GM19351 (cell line): Measurements from ENCODE around the gene PRIMPOL.

Source experiments
- ATAC-seq: cut with Tn5 transposase; IDR thresholded peaks from one replicate; pipeline ENCODE4 v1.9.1; 2021; ENCODE audit warnings: mild to moderate bottlenecking, moderate library complexity; ENCODE audit not compliant: unreplicated experiment

PRIMPOL gene

GRCh38 chr4:184664445-184665210, 15.1 kb downstream of the PRIMPOL start:
- ATAC-seq: no peak

GRCh38 chr4:184666670-184667069, 17.1 kb downstream of the PRIMPOL start:
- ATAC-seq: no peak

GRCh38 chr4:184668096-184668495, 18.6 kb downstream of the PRIMPOL start:
- ATAC-seq: no peak

GRCh38 chr4:184668511-184669114, 19.1 kb downstream of the PRIMPOL start:
- no peak for ATAC-seq

- no peak for ATAC-seq
Observed at GRCh38 chr4:184669251-184669650, 19.7 kb downstream of the PRIMPOL start.

- no peak for ATAC-seq
Observed at GRCh38 chr4:184671101-184671500, 21.6 kb downstream of the PRIMPOL start.

- ATAC-seq: no peak
Observed at GRCh38 chr4:184672741-184673140, 23.2 kb downstream of the PRIMPOL start.

- ATAC-seq: no peak
Observed at GRCh38 chr4:184674011-184674410, 24.5 kb downstream of the PRIMPOL start.

GRCh38 chr4:184675018-184675417, 25.5 kb downstream of the PRIMPOL start:
- ATAC-seq: no peak

GRCh38 chr4:184675821-184676492, 26.4 kb downstream of the PRIMPOL start:
- no peak for ATAC-seq

- no peak for ATAC-seq
Observed at GRCh38 chr4:184680698-184681097, 31.2 kb downstream of the PRIMPOL start.

GRCh38 chr4:184681916-184682315, 32.4 kb downstream of the PRIMPOL start:
- ATAC-seq: no peak

- no peak for ATAC-seq
Observed at GRCh38 chr4:184684491-184685189, 35.1 kb downstream of the PRIMPOL start.

GRCh38 chr4:184688005-184688404, 38.5 kb downstream of the PRIMPOL start:
- ATAC-seq: no peak

- no peak for ATAC-seq
Observed at GRCh38 chr4:184688447-184688846, 38.9 kb downstream of the PRIMPOL start.

GRCh38 chr4:184689681-184690080, 40.1 kb downstream of the PRIMPOL start:
- no peak for ATAC-seq

- ATAC-seq: no peak
Observed at GRCh38 chr4:184693056-184693455, 43.5 kb downstream of the PRIMPOL start.

- no peak for ATAC-seq
Observed at GRCh38 chr4:184694412-184694956, 44.9 kb downstream of the PRIMPOL start.

GRCh38 chr4:184695178-184695896, 45.8 kb downstream of the PRIMPOL start:
- ATAC-seq: no peak

- ATAC-seq: no peak
Observed at GRCh38 chr4:184697956-184698355, 48.4 kb downstream of the PRIMPOL start.
